Thyroid gland (tissue), 4 donors: ENCODE results near the gene KIAA1549. TPM values are rescaled to one million over a fixed set of nuclear protein-coding genes. Genes with fewer than 3 reads are reported as not detected.

Source experiments
- DNase-seq, 2 donors: peaks; one replicate each; pipeline ENCODE4 v3.0.0-alpha.2; 2019
- H3K27ac ChIP-seq, 3 donors: fragments of 200-600 bp; sonication (generic); 1 replicate in 2 of 3; 2 replicates in 1 of 3; pipeline ENCODE4 v1.5.1; 2016 to 2019; ENCODE audit warnings: mild to moderate bottlenecking in 1 of 3, moderate library complexity in 1 of 3
- H3K27me3 ChIP-seq: fragments of 200-600 bp; sonication (generic); one replicate; pipeline ENCODE4 v1.5.1; 2019
- H3K36me3 ChIP-seq, 2 donors: fragments of 200-600 bp; sonication (generic); one replicate each; pipeline ENCODE4 v1.5.1; 2016 to 2019
- H3K4me1 ChIP-seq, 2 donors: fragments of 200-600 bp; sonication (generic); one replicate each; pipeline ENCODE4 v1.5.1; 2017 to 2019
- H3K4me3 ChIP-seq, 3 donors: fragments of 200-600 bp; sonication (generic); replicated peaks in 1 of 3; 1 replicate in 2 of 3; 2 replicates in 1 of 3; pipeline ENCODE4 v1.5.1; 2016; ENCODE audit warnings: mild to moderate bottlenecking in 1 of 3
- H3K9me3 ChIP-seq: fragments of 200-600 bp; sonication (generic); one replicate; pipeline ENCODE4 v1.5.1; 2017
- POLR2A ChIP-seq, 2 donors: fragments of 450-650 bp; IDR thresholded peaks; one replicate each; pipeline ENCODE4 v1.6.1; 2017; ENCODE audit warnings: antibody characterized with exemption in 2 of 2, mild to moderate bottlenecking in 2 of 2, moderate library complexity in 1 of 2
- WGBS, 2 donors: methylation state at CpG; one replicate each; pipeline ENCODE4 v1.1.5; 2017; 5-methylcytosine and 5-hydroxymethylcytosine counted together
- intact Hi-C: fragments of 100-400 bp; cut with DNase I; formaldehyde crosslinking; loops from one replicate; pipeline ENCODE4 v1.15.1; 2023
- total RNA-seq, 4 donors: library from RNA; depleted of rRNA; stranded (reverse); fragments of >200 nt; gene quantifications; one replicate each; pipeline ENCODE4 v1.2.3, GENCODE V29; 2016
- TF ChIP-seq, protein P1 (sequence below), 6 experiments: fragments of 200-600 bp in 3 of 6; fragments of 450-650 bp in 3 of 6; sonication (generic) in 3 of 6; IDR thresholded peaks; one replicate each; pipeline ENCODE4 v1.5.1; 2016 to 2019; ENCODE audit warnings: antibody characterized with exemption in 6 of 6, mild to moderate bottlenecking in 2 of 6, inconsistent platforms in 1 of 6, moderate library complexity in 1 of 6

KIAA1549 gene
- total RNA-seq, 4 donors from 2014 or later, result 1.2 to 3.9 (median 2.6) TPM

DNA sequence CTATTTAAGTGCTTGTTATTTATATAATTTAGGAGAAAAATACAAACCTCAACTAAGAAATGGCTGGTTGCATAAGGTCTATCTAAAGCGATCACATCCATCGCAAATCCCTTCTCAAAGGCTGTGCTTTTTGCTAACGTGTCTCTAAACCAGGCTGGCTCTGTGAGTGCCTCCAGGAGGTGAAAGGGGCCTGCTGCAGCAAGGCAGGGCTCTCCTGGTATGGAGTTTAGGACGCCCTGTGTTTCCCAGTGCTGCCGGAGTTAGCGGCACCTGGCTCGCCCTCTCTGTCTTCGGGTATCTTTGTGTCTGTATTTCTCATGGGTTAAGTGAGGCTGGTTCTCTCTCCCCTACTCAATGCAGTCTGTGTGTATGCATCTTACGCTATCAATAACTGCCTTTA, 114.8 kb downstream of the KIAA1549 start:
- Histone ChIP-seq H3K4me3 (no peak overlapping the region), H3K27ac (no peak overlapping the region), H3K4me1 (no peaks in the 10 kb centered on the region), H3K9me3 (no peaks in the 10 kb centered on the region), H3K36me3 (no peaks in the 10 kb centered on the region), H3K27me3 (no peaks in the 10 kb centered on the region)
- intact Hi-C loops, result no loop called here
- TF ChIP-seq, protein P1, sequence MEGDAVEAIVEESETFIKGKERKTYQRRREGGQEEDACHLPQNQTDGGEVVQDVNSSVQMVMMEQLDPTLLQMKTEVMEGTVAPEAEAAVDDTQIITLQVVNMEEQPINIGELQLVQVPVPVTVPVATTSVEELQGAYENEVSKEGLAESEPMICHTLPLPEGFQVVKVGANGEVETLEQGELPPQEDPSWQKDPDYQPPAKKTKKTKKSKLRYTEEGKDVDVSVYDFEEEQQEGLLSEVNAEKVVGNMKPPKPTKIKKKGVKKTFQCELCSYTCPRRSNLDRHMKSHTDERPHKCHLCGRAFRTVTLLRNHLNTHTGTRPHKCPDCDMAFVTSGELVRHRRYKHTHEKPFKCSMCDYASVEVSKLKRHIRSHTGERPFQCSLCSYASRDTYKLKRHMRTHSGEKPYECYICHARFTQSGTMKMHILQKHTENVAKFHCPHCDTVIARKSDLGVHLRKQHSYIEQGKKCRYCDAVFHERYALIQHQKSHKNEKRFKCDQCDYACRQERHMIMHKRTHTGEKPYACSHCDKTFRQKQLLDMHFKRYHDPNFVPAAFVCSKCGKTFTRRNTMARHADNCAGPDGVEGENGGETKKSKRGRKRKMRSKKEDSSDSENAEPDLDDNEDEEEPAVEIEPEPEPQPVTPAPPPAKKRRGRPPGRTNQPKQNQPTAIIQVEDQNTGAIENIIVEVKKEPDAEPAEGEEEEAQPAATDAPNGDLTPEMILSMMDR (IDR thresholded peaks at IDR 0.05), result no peak
- DNase-seq, result no peak
- WGBS, 2 donors, result 96 to 97% methylated on average over 9 of the region's 9 CpGs

DNA sequence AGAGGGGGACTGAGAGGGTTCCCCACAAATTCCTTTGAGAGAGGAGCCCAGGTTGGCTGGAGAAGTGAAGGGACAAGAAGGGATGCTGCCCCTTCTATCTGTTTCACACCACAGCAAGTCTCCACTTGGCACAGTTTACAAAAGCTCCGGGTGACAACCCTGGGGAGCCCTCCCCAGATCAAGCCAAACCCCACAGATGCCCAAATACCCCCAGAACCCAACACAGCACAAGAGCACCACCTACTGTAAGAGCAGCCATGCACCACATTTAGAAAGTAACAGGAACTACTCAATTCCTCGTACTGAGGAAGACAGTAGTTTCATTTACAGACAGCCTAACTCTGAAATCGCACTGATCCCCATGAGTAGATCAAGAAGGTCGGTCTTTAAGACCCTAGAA, 115.3 kb downstream of the KIAA1549 start:
- WGBS, 2 donors, result 76 to 80% methylated on average over 4 of the region's 4 CpGs
- no peaks in the 10 kb centered on the region for H3K9me3 ChIP-seq
- TF ChIP-seq POLR2A (IDR thresholded peaks at IDR 0.05), result no peak
- TF ChIP-seq, protein P1 (IDR thresholded peaks at IDR 0.05), result no peak
- intact Hi-C loops, result no loop called here
- H3K4me1 ChIP-seq, result no peaks in the 10 kb centered on the region
- no peak overlapping the region for H3K27ac ChIP-seq
- no peaks in the 10 kb centered on the region for H3K36me3 ChIP-seq
- no peak for DNase-seq
- H3K27me3 ChIP-seq, result no peaks in the 10 kb centered on the region
- H3K4me3 ChIP-seq, result no peak overlapping the region

DNA sequence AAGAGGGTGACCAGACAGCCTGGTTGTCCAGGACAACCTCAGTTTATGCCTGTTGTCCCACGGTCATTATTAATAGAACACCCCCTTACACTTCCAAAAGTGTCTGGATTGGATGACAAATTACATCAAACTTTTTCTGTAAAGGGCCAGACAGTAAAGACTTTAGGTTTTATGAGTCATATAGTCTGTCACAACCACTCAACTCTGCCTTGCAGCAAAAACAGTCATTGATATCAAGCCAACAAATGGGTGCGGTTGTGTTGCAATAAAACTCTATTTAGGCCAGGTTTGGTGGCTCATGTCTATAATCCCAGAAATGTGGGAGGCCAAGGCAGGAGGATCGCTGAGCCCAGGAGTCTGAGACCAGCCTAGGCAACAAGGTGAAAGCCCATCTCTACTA, 116.5 kb downstream of the KIAA1549 start:
- DNase-seq, result no peak
- TF ChIP-seq, protein P1 (IDR thresholded peaks at IDR 0.05), result no peak
- TF ChIP-seq POLR2A (IDR thresholded peaks at IDR 0.05), result no peak
- 92 to 96% methylated on average over 3 of the region's 3 CpGs for WGBS, 2 donors

DNA sequence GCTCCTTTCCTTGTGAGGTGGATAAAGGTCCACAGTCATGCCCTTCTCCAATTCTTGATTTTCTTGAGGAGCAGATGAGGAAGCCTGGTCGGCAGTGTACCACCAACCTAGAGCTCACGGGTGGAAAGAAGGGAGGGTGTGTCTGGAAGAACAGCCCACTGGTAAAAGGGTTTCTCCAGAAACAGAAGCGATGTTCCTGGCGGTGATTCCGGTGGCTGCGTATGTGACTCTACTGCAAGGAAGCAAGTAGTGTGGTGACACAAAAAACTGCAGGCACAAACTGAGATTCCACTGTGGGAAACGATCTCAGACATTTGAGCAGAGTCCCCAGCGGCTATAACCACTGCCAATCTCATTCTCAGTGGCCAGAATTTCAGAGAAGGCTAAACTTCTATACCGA, 117.3 kb downstream of the KIAA1549 start:
- Histone ChIP-seq H3K9me3 (no peaks in the 10 kb centered on the region), H3K4me3 (no peak overlapping the region), H3K4me1 (no peaks in the 10 kb centered on the region), H3K27ac (no peak overlapping the region), H3K27me3 (no peaks in the 10 kb centered on the region), H3K36me3 (no peaks in the 10 kb centered on the region)
- intact Hi-C loops, result no loop called here
- TF ChIP-seq, protein P1 (IDR thresholded peaks at IDR 0.05), result no peak
- TF ChIP-seq POLR2A (IDR thresholded peaks at IDR 0.05), result no peak
- 96 to 98% methylated on average over 9 of the region's 9 CpGs for WGBS, 2 donors
- DNase-seq, result no peak

More for the DNA sequence above, 116.5 kb downstream of the KIAA1549 start:
- Histone ChIP-seq H3K27ac (no peak overlapping the region), H3K27me3 (no peaks in the 10 kb centered on the region), H3K9me3 (no peaks in the 10 kb centered on the region), H3K4me3 (no peak overlapping the region), H3K4me1 (no peaks in the 10 kb centered on the region), H3K36me3 (no peaks in the 10 kb centered on the region)
- intact Hi-C loops, result no loop called here

DNA sequence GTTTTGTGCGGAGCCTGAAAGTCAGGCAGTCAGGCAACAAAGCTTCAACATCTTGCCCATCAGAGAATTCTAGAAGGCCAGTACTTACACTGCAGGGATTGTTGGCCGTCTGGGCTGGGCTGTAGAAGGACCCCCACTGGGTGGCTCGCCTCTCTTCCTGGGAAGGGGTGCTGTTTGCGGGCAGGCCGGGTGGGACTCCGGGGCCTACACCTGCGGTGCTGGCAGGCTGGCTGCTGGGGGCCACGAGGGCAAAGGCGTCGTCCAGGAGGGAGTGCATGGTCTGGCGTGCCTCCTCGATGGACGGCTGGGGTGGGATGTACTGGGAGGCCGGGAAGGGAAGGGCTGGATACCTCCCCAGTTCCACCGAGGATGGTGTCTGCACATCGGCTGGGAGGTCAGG, 120.1 kb downstream of the KIAA1549 start:
- intact Hi-C loops, result no loop called here
- H3K36me3 ChIP-seq, result no peaks in the 10 kb centered on the region

More for the DNA sequence above, 120.1 kb downstream of the KIAA1549 start:
- Histone ChIP-seq H3K9me3 (no peaks in the 10 kb centered on the region), H3K4me3 (no peak overlapping the region), H3K4me1 (no peaks in the 10 kb centered on the region), H3K27ac (no peak overlapping the region), H3K27me3 (no peaks in the 10 kb centered on the region)
- WGBS, 2 donors, result 96 to 97% methylated on average over 16 of the region's 16 CpGs
- no peak for TF ChIP-seq POLR2A (IDR thresholded peaks at IDR 0.05)
- TF ChIP-seq, protein P1 (IDR thresholded peaks at IDR 0.05), result no peak
- no peak for DNase-seq
